GM23338 (cell line): ENCODE data around the gene XPR1. TPM values are rescaled to one million over a fixed set of nuclear protein-coding genes. Genes with fewer than 3 reads are reported as not detected.

Experiments
- ATAC-seq: fragments of 200-7000 bp; cut with Tn5 transposase; 3 replicates; pipeline ENCODE4 v1.9.1; 2020
- DNase-seq: peaks from one replicate; pipeline ENCODE4 v3.0.0-alpha.2; 2015; ENCODE audit warnings: low spot score
- H2AFZ ChIP-seq: fragments of 200-600 bp; sonication (generic); 2 replicates; pipeline ENCODE4 v1.8.0; 2016; ENCODE audit warnings: antibody characterized with exemption, mild to moderate bottlenecking, moderate library complexity
- H3F3A ChIP-seq: fragments of 200-600 bp; sonication (generic); replicated peaks from 2 replicates; pipeline ENCODE4 v1.8.0; 2017; ENCODE audit warnings: antibody characterized with exemption, mixed run types, low read depth
- H3K27ac ChIP-seq: fragments of 200-600 bp; sonication (generic); 2 replicates; pipeline ENCODE4 v1.6.1; 2016; ENCODE audit warnings: low read depth
- H3K27me3 ChIP-seq: fragments of 200-600 bp; sonication (generic); 2 replicates; pipeline ENCODE4 v1.8.0; 2016; ENCODE audit warnings: mild to moderate bottlenecking, mixed run types, moderate library complexity; ENCODE audit not compliant: insufficient read depth
- H3K36me3 ChIP-seq: fragments of 200-600 bp; sonication (generic); 2 replicates; pipeline ENCODE4 v1.8.0; 2016; ENCODE audit warnings: mild to moderate bottlenecking; ENCODE audit not compliant: insufficient read depth
- H3K4me1 ChIP-seq: fragments of 200-600 bp; sonication (generic); 2 replicates; pipeline ENCODE4 v1.8.0; 2016; ENCODE audit warnings: mild to moderate bottlenecking, moderate library complexity; ENCODE audit not compliant: insufficient read depth
- H3K4me2 ChIP-seq: fragments of 200-600 bp; sonication (generic); 2 replicates; pipeline ENCODE4 v1.7.1; 2017; ENCODE audit warnings: mixed run types
- H3K4me3 ChIP-seq: fragments of 200-600 bp; sonication (generic); 2 replicates; pipeline ENCODE4 v1.6.1; 2016; ENCODE audit warnings: mixed run types
- H3K79me2 ChIP-seq: fragments of 200-600 bp; sonication (generic); replicated peaks from 2 replicates; pipeline ENCODE4 v1.8.0; 2017; ENCODE audit warnings: mild to moderate bottlenecking; ENCODE audit not compliant: insufficient read depth
- H3K9me2 ChIP-seq: fragments of 200-600 bp; sonication (generic); 2 replicates; pipeline ENCODE4 v1.8.0; 2017; ENCODE audit not compliant: insufficient read depth
- H4K20me1 ChIP-seq: fragments of 200-600 bp; sonication (generic); replicated peaks from 2 replicates; pipeline ENCODE4 v1.8.0; 2017; ENCODE audit warnings: mild to moderate bottlenecking; ENCODE audit not compliant: insufficient read depth
- H3K27ac Mint-ChIP-seq: 2 replicates; pipeline ENCODE4 v1.8.0; 2020; ENCODE audit warnings: inconsistent platforms, mild to moderate bottlenecking, moderate library complexity, mixed read lengths
- H3K27me3 Mint-ChIP-seq: 3 replicates; pipeline ENCODE4 v1.8.0; 2022; ENCODE audit warnings: low read depth, mild to moderate bottlenecking, moderate library complexity, mixed read lengths, inconsistent platforms; ENCODE audit not compliant: insufficient read depth, poor library complexity
- H3K36me3 Mint-ChIP-seq: 3 replicates; pipeline ENCODE4 v1.8.0; 2021; ENCODE audit warnings: low read depth, mild to moderate bottlenecking, inconsistent platforms, moderate library complexity, mixed read lengths
- H3K4me1 Mint-ChIP-seq: 3 replicates; pipeline ENCODE4 v1.8.0; 2020; ENCODE audit warnings: mild to moderate bottlenecking, inconsistent platforms, mixed read lengths
- H3K4me3 Mint-ChIP-seq: 3 replicates; pipeline ENCODE4 v1.8.0; 2021; ENCODE audit warnings: moderate library complexity, mild to moderate bottlenecking, inconsistent platforms, mixed read lengths
- H3K9me3 Mint-ChIP-seq: 3 replicates; pipeline ENCODE4 v1.8.0; 2020; ENCODE audit warnings: moderate library complexity, mild to moderate bottlenecking, inconsistent platforms, mixed read lengths
- CREB1 ChIP-seq: fragments of 250-450 bp; sonication (Bioruptor Pico); IDR thresholded peaks from 2 replicates; pipeline ENCODE4 v1.5.0; 2020; ENCODE audit warnings: low read depth, mild to moderate bottlenecking, moderate library complexity
- ETS1 ChIP-seq: IDR thresholded peaks from 2 replicates; pipeline ENCODE4 v1.6.1; 2016; ENCODE audit warnings: antibody characterized with exemption
- ZNF462 ChIP-seq: fragments of 250-450 bp; sonication (Bioruptor Pico); IDR thresholded peaks from 2 replicates; pipeline ENCODE4 v1.5.0; 2020; ENCODE audit warnings: mild to moderate bottlenecking, moderate library complexity
- polyA plus RNA-seq: library from polyadenylated mRNA; unstranded; fragments of >200 nt; fragmentation: Nextera tagmentation; extraction: Ambion mirVana; gene quantifications from 2 replicates; pipeline ENCODE4 v1.2.1, GENCODE V29; 2016
- total RNA-seq: library from RNA; depleted of rRNA; stranded (reverse); fragments of >200 nt; shearing (Covaris generic); gene quantifications from 2 replicates; pipeline ENCODE4 v1.2.3, GENCODE V29; 2014

The XPR1 gene
- total and polyA plus RNA-seq, 2 experiments from 2014 or later = 9.3 to 38.1 TPM

- no peak for TF ChIP-seq ZNF462
Observed at GRCh38 chr1:180905927-180906326, 274.1 kb downstream of the XPR1 start (continued).

GRCh38 chr1:180906511-180906910, 274.7 kb downstream of the XPR1 start:
- TF ChIP-seq CREB1 (CRISPR knock-in tag) (no peak), ETS1 (no peak)
- Histone ChIP-seq H3K36me3 (no peaks in the 10 kb centered on the region), H3K9me2 (no peaks in the 10 kb centered on the region), H3K4me1 (peaks cover 6% of the 10 kb centered on the region; the same call in 1 of the 2 replicates), H2AFZ (no peak overlapping the region), H3K27me3 (peaks cover 7% of the 10 kb centered on the region; the same call in 1 of the 2 replicates), H3K27ac (no peak overlapping the region), H3K4me3 (no peak overlapping the region), H4K20me1 (no peaks in the 10 kb centered on the region), H3K79me2 (no peaks in the 10 kb centered on the region), H3K4me2 (no peak overlapping the region), H3F3A (no peaks in the 10 kb centered on the region)
- Mint-ChIP-seq H3K9me3 (no peaks in the 10 kb centered on the region; the same call in 2 of the 3 replicates), H3K36me3 (no peaks in the 10 kb centered on the region), H3K4me1 (peaks cover 21% of the 10 kb centered on the region; the same call in 2 of the 3 replicates), H3K4me3 (no peak overlapping the region), H3K27me3 (peaks cover 10% of the 10 kb centered on the region), H3K27ac (no peak overlapping the region)
- ATAC-seq (no peak), DNase-seq (no peak)
